Neuron (in vitro differentiated cells): ENCODE measurements around the gene PACSIN3.

Source experiments
- H2AFZ ChIP-seq: one replicate; pipeline ENCODE4 v1.6.1; 2013; ENCODE audit warnings: low read depth, mild to moderate bottlenecking, inconsistent platforms, low read length, moderate library complexity
- H3K27me3 ChIP-seq: one replicate; pipeline ENCODE4 v1.6.1; 2013; ENCODE audit warnings: low read length; ENCODE audit not compliant: insufficient read depth
- H3K36me3 ChIP-seq: one replicate; pipeline ENCODE4 v1.6.1; 2013; ENCODE audit warnings: low read length; ENCODE audit not compliant: insufficient read depth
- H3K4me1 ChIP-seq: one replicate; pipeline ENCODE4 v1.6.1; 2013; ENCODE audit warnings: low read length; ENCODE audit not compliant: insufficient read depth
- H3K4me3 ChIP-seq: 2 replicates; pipeline ENCODE4 v1.5.1; 2013; ENCODE audit warnings: mild to moderate bottlenecking, low read length, moderate library complexity
- H3K9me3 ChIP-seq: one replicate; pipeline ENCODE4 v1.6.1; 2013; ENCODE audit warnings: low read length

The PACSIN3 gene

DNA sequence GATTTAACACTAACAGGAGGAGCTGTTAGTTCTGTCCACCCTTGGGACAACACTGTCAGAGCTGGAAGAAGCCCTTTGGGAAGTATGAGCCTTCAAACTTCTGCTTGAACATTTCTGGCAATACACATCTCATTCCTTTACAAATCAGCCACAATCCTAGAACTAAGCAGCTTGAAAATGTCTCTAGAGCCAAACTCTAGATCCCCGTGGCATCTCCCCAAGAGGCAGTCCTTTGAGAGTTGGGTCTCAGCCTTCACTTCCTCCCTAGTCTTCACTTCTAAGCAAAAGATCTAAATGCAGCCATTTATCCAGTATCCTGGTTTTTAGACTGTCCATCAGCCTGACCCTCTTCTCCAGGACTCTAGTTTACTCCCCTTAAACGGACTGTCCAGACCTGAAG is 36.5 kb downstream of the PACSIN3 start:
- peaks cover 7% of the 10 kb centered on the region for H3K36me3 ChIP-seq
- no peak overlapping the region for H3K4me3 ChIP-seq
- H3K4me1 ChIP-seq = peaks cover 11% of the 10 kb centered on the region
- H2AFZ ChIP-seq = no peak overlapping the region
- H3K9me3 ChIP-seq = no peaks in the 10 kb centered on the region
- no peaks in the 10 kb centered on the region for H3K27me3 ChIP-seq

DNA sequence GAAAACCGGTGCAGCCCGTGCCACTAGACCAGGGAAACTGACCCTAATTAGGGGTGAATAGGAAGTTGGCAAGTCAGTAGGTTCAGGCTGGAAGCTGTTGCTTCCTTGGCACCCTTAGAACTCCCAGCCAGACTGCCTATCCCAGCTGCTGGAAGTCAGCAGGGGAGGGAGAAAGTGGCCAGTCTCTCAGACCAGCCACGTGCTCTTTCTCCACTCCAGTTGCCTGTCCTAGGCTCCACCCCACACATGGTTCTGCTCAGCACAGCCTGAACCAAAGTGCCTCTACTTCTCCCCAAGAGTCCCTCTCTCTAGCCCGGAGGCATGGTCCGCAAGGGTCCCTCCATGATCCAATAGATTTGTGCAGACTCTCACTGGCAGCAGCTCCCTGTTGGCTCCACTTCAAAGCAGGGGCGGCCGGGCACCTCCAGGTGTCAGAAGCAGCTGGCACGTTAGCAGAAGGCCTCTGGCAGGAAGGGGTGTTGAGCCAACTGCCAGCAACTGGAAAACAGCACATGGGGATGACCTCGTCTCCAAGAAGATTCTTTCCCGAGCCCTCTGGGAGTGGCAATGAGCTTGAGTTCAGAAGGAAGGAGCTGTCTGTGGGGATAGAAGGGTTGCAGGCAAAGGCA is 37.2 kb downstream of the PACSIN3 start:
- Histone ChIP-seq H2AFZ (no peak overlapping the region), H3K9me3 (no peaks in the 10 kb centered on the region), H3K4me3 (no peak overlapping the region), H3K4me1 (peaks cover 11% of the 10 kb centered on the region), H3K36me3 (peaks cover 7% of the 10 kb centered on the region), H3K27me3 (no peaks in the 10 kb centered on the region)

DNA sequence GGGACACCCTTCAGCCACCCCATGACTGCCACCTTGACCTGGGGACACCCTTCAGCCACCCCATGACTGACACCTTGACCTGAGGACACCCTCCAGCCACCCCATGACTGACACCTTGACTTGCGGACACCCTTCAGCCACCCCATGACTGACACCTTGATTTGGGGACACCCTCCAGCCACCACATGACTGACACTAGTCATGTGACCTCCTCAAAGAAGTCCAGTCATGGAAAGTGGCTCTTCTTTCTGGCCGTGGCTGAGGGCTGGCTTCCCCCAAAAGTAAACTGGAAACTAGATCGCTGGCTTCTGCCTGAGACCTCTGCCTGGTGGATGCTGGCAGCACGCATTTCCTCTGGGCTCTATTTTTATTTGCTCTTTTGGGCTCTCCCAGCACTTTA is 38.0 kb downstream of the PACSIN3 start:
- H3K9me3 ChIP-seq = no peaks in the 10 kb centered on the region
- peaks cover 7% of the 10 kb centered on the region for H3K36me3 ChIP-seq
- no peak overlapping the region for H3K4me3 ChIP-seq
- H2AFZ ChIP-seq = no peak overlapping the region
- no peaks in the 10 kb centered on the region for H3K27me3 ChIP-seq
- H3K4me1 ChIP-seq = peaks cover 7% of the 10 kb centered on the region

DNA sequence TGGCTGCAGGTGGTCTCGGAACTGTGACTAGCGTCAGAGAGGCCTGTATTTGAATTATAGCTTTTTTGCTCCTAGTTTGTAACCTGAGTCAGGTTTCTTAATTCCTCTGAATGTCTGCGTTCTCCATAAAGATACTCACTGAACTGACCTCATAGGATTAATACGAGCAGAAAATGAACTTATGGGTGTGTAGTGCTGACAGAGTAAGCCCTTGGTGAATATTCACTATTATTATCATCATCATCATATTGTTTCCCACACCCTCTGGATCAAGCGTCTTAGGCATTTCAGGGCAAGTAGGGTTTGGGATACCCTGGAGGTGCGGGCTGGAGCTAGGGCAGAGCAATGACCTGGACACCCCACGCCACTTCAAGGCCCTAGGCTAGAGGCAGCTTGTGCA is 38.6 kb downstream of the PACSIN3 start:
- Histone ChIP-seq H3K9me3 (no peaks in the 10 kb centered on the region), H3K36me3 (peaks cover 7% of the 10 kb centered on the region)

DNA sequence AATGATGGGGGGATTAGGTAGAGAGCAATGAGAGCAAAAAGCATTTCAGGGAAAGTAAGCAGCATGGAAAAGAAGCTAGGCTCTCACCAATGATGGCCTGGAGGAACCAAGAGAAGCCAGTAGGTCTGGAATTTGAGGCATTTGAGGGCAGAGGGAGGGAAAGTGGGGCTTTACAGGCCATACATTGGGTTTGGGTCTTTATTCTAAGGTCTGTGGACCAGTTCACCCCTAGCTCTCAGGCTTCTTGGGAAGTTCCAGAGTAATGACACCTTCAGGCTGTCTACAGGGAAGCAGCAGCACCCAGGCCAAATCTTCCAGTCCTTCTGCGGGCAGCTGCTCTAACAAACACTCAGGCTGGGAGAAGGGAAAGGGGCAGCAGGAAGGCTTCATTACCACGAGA is 39.0 kb downstream of the PACSIN3 start:
- peaks cover 7% of the 10 kb centered on the region for H3K36me3 ChIP-seq
- H3K4me1 ChIP-seq = no peaks in the 10 kb centered on the region
- H2AFZ ChIP-seq = no peak overlapping the region
- H3K27me3 ChIP-seq = no peaks in the 10 kb centered on the region
- no peaks in the 10 kb centered on the region for H3K9me3 ChIP-seq
- no peak overlapping the region for H3K4me3 ChIP-seq

More for the DNA sequence above, 38.6 kb downstream of the PACSIN3 start:
- Histone ChIP-seq H3K27me3 (no peaks in the 10 kb centered on the region), H2AFZ (no peak overlapping the region), H3K4me1 (peaks cover 2% of the 10 kb centered on the region), H3K4me3 (no peak overlapping the region)

DNA sequence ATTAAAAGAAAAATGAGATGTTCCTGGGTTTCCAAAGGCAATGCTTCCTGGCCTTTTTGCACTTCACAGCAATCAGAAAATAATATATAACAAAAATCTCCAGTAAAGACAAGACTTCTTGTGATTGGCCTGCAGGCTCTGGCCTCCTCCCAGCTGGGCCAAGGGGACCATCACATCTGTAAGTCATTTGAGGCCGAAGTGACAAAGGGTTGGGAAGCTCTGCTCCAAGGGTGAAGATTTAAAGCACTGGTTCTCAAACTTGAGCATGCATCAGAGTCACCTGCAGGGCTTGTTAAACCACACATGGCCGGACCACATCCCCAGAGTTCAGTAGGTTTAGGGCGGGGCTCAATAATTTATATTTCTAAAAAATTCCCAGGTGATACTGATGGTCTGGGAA is 41.7 kb downstream of the PACSIN3 start:
- Histone ChIP-seq H3K4me1 (no peaks in the 10 kb centered on the region), H3K9me3 (no peaks in the 10 kb centered on the region), H3K4me3 (no peak overlapping the region), H3K36me3 (peaks cover 11% of the 10 kb centered on the region), H2AFZ (no peak overlapping the region), H3K27me3 (no peaks in the 10 kb centered on the region)

DNA sequence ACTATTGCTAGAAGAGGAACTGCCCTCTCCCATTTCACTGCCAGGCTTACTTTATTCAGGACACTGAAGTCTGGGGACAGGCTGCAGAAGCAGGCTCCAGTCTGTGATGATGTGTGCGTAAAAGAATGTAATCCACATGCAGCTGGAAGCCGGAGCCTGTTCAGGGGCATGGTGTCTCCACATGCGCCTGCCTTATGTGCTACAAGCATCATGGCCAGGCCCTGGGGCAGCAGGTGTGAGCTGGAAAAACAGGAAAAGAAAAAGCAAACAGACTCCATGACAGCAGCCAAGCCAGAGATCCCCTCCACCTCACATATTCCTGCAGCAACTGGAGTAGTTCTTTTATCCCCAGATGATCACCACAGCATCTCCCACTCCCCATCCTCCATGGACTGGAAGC is 42.9 kb downstream of the PACSIN3 start:
- peaks cover 11% of the 10 kb centered on the region for H3K36me3 ChIP-seq
- H3K9me3 ChIP-seq = no peaks in the 10 kb centered on the region
- no peaks in the 10 kb centered on the region for H3K4me1 ChIP-seq
- no peaks in the 10 kb centered on the region for H3K27me3 ChIP-seq
- no peak overlapping the region for H3K4me3 ChIP-seq
- H2AFZ ChIP-seq = no peak overlapping the region

DNA sequence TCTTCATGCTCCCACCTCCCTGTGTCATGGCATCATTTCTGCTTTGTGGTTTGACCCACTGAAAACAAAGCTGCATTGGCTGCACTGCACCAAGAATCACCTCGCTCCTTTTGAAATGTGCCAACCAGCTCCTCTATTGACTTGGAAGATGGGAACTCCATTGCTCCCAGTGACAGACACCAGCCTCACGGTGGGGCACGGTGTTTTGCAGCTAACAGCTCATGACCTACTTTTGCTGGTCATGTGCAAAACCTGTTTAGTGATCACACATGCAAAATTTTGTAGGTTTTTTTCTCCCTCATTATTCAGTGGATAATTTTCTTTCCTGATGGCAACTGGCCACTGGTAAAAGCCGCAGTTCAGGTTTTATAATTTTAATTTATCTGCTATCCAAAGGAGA is 46.4 kb downstream of the PACSIN3 start:
- Histone ChIP-seq H3K4me1 (no peaks in the 10 kb centered on the region), H3K27me3 (no peaks in the 10 kb centered on the region), H2AFZ (no peak overlapping the region), H3K36me3 (peaks cover 16% of the 10 kb centered on the region), H3K4me3 (no peak overlapping the region), H3K9me3 (no peaks in the 10 kb centered on the region)

DNA sequence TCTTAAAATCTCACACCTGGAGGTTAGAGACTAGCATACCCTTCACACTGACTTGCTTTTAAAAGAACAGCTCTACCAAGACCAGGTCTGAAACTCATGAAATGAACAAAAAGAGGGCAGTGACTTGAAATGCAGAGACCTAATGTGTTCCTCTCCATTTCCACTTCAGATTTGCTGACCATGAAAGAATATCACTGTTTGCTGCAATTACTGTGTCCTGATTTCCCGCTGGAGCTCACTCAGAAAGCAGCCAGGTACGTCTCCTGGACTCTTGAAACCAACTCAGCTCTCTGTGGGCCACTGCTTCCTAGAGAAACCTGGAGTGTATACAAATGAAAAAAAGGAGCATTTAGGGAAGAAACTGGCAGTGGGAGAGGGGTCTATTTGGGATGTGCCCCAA is 48.8 kb downstream of the PACSIN3 start:
- peaks cover 16% of the 10 kb centered on the region for H3K36me3 ChIP-seq
- no peaks in the 10 kb centered on the region for H3K27me3 ChIP-seq
- H3K4me1 ChIP-seq = peaks cover 3% of the 10 kb centered on the region
- H2AFZ ChIP-seq = no peak overlapping the region
- no peaks in the 10 kb centered on the region for H3K9me3 ChIP-seq
- H3K4me3 ChIP-seq = no peak overlapping the region

DNA sequence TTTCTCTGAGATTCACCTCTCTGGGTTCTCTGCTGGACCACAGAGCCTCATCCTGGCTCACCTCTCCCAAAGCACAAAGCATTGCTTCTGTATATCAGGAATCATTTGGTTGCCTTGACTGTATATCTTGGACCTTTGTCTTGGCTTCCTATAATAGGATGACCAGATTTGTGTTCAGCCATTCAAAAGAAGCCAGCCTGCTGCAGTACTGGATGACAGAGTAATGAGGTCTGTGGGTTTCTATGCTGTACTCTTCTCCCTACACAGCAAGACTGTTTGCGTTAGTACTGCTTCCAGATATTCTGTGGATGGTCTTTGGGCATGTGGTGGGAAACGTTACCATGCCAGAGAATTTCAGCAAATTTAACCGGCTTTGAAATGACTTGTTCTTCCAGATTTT is 49.3 kb downstream of the PACSIN3 start:
- H2AFZ ChIP-seq = no peak overlapping the region
- H3K36me3 ChIP-seq = peaks cover 16% of the 10 kb centered on the region
- H3K27me3 ChIP-seq = no peaks in the 10 kb centered on the region
- H3K9me3 ChIP-seq = no peaks in the 10 kb centered on the region
- H3K4me3 ChIP-seq = no peak overlapping the region
- peaks cover 3% of the 10 kb centered on the region for H3K4me1 ChIP-seq

DNA sequence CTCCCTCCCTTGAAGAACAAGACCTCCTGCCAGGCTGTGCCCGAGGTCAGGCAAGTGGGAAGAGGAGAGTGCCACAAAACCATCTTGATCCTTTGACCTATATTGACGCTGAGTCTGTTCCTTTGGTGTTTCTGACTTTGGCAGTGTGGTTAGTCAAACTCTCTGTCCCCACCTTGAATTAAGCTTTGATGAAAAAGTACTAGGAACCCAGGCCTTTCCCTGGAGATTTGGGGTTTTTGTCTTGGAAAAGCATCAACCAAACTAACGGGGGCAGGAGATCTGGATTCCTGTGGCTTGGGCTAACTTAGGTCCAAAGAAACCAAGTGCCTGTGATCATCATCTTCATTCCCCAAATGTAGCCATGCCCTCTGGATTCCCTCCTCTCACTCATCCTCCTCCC is 49.9 kb downstream of the PACSIN3 start:
- H3K9me3 ChIP-seq = no peaks in the 10 kb centered on the region
- no peaks in the 10 kb centered on the region for H3K27me3 ChIP-seq
- H3K4me3 ChIP-seq = no peak overlapping the region
- peaks cover 5% of the 10 kb centered on the region for H3K4me1 ChIP-seq
- H3K36me3 ChIP-seq = peaks cover 16% of the 10 kb centered on the region
- H2AFZ ChIP-seq = no peak overlapping the region

DNA sequence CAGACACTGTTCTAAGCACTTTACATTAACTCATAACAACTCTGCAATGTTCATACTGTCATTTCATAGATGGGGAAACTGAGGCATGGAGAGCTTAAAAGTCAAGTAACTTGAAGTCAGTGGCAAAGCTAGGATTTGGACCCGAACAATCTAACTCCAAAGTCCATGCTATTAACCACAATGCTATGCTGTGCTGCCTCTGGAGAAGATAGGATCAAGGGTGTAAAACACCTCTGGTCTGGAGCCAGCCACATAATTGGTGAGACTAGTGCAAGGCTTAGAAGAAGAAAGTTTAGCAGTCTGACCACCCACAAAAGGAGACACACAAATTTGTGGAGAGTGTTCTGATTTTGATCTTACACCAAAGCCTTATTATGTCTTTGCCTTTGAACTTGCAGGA is 53.3 kb downstream of the PACSIN3 start:
- Histone ChIP-seq H3K36me3 (peaks cover 4% of the 10 kb centered on the region), H2AFZ (no peak overlapping the region), H3K9me3 (no peaks in the 10 kb centered on the region), H3K4me1 (peaks cover 19% of the 10 kb centered on the region), H3K4me3 (no peak overlapping the region), H3K27me3 (no peaks in the 10 kb centered on the region)

DNA sequence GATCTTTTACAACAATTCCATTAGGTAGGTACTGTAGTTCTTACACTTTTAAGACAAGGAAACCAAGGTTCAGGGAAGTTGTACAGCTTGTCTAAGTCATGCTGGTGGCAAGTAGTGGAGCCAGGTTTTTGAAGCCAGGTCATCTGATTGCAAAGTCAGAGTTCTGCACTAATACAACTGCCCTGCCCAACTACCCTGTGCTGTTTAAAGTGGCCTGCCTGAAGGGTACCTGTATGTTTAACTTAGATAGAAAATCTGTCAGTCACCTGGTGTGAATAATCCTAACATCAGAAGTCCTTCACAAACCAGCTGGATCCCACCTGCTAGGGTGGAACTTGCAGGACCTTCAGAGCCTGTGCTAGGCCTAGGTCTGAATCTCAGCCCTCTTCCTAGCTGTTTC is 53.7 kb downstream of the PACSIN3 start:
- H3K4me1 ChIP-seq = peaks cover 19% of the 10 kb centered on the region
- H3K36me3 ChIP-seq = peaks cover under 1% of the 10 kb centered on the region
- no peaks in the 10 kb centered on the region for H3K27me3 ChIP-seq
- H2AFZ ChIP-seq = no peak overlapping the region
- H3K4me3 ChIP-seq = no peak overlapping the region
- no peaks in the 10 kb centered on the region for H3K9me3 ChIP-seq

DNA sequence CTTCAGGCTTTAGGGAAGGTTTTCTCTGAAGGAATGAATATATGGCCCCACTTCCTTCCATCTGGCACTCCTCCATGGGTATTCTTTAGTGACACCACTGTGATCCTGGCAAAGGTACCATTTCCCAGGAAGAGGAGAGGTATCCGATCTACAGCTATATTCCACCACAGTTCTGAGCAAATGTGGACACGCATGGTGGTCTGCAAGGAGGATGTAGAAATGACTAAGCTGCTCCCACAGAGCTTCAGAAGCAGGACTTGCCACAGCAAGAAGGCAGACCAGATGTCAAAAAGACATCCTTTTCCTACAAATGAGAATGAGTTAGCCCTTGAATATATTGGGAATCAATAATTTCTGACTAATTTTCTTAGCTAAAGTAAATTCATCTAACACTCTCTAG is 55.1 kb downstream of the PACSIN3 start:
- H3K4me3 ChIP-seq = no peak overlapping the region
- peaks cover 19% of the 10 kb centered on the region for H3K4me1 ChIP-seq
- no peaks in the 10 kb centered on the region for H3K36me3 ChIP-seq
- H2AFZ ChIP-seq = no peak overlapping the region
- H3K9me3 ChIP-seq = no peaks in the 10 kb centered on the region
- H3K27me3 ChIP-seq = no peaks in the 10 kb centered on the region
